ENCODE results near the gene CRACR2A.

The CRACR2A gene

GRCh38 chr12:3752741-3753486 is at the start of gene CRACR2A:
Gene CRACR2A, minus strand, starts transcription at chr12:3753109. Its CDS starts 56,110 bp downstream, at chr12:3696999.
- DNase-seq (ENCODE audit: low read depth in 2 of 2, low spot score in 1 of 2): peak; percentile 53 to 69

GRCh38 chr12:3797531-3798048 is 44.7 kb upstream of the CRACR2A start:
- DNase-seq (ENCODE audit: low read depth in 2 of 2, low spot score in 1 of 2): no peak

- DNase-seq (ENCODE audit: low read depth in 2 of 2, low spot score in 1 of 2): no peak
Measured at GRCh38 chr12:3795492-3796133, 42.7 kb upstream of the CRACR2A start.

- DNase-seq (ENCODE audit: low read depth in 2 of 2, low spot score in 1 of 2): no peak
Measured at GRCh38 chr12:3795066-3795465, 42.2 kb upstream of the CRACR2A start.

- no peak for DNase-seq (ENCODE audit: low read depth in 2 of 2, low spot score in 1 of 2)
Measured at GRCh38 chr12:3792623-3793288, 39.8 kb upstream of the CRACR2A start.

- DNase-seq (ENCODE audit: low read depth in 2 of 2, low spot score in 1 of 2): no peak
Measured at GRCh38 chr12:3791256-3791874, 38.5 kb upstream of the CRACR2A start.

- no peak for DNase-seq (ENCODE audit: low read depth in 2 of 2, low spot score in 1 of 2)
Measured at GRCh38 chr12:3790642-3791041, 37.7 kb upstream of the CRACR2A start.

GRCh38 chr12:3789838-3790237 is 36.9 kb upstream of the CRACR2A start:
- DNase-seq (ENCODE audit: low read depth in 2 of 2, low spot score in 1 of 2): no peak

- DNase-seq (ENCODE audit: low read depth in 2 of 2, low spot score in 1 of 2): no peak
Measured at GRCh38 chr12:3777206-3777809, 24.4 kb upstream of the CRACR2A start.

GRCh38 chr12:3775385-3776035 is 22.6 kb upstream of the CRACR2A start:
- no peak for DNase-seq (ENCODE audit: low read depth in 2 of 2, low spot score in 1 of 2)

GRCh38 chr12:3772380-3772779 is 19.5 kb upstream of the CRACR2A start:
- DNase-seq (ENCODE audit: low read depth in 2 of 2, low spot score in 1 of 2): no peak

GRCh38 chr12:3771853-3772252 is 18.9 kb upstream of the CRACR2A start:
- no peak for DNase-seq (ENCODE audit: low read depth in 2 of 2, low spot score in 1 of 2)

- DNase-seq (ENCODE audit: low read depth in 2 of 2, low spot score in 1 of 2): no peak
Measured at GRCh38 chr12:3770891-3771290, 18.0 kb upstream of the CRACR2A start.

- no peak for DNase-seq (ENCODE audit: low read depth in 2 of 2, low spot score in 1 of 2)
Measured at GRCh38 chr12:3768911-3769447, 16.1 kb upstream of the CRACR2A start.

- no peak for DNase-seq (ENCODE audit: low read depth in 2 of 2, low spot score in 1 of 2)
Measured at GRCh38 chr12:3761116-3761735, 8.3 kb upstream of the CRACR2A start.

GRCh38 chr12:3759878-3760277 is 7.0 kb upstream of the CRACR2A start:
- DNase-seq (ENCODE audit: low read depth in 2 of 2, low spot score in 1 of 2): no peak

GRCh38 chr12:3757261-3757660 is 4.4 kb upstream of the CRACR2A start:
- no peak for DNase-seq (ENCODE audit: low read depth in 2 of 2, low spot score in 1 of 2)

GRCh38 chr12:3755898-3756297 is 3.0 kb upstream of the CRACR2A start:
- no peak for DNase-seq (ENCODE audit: low read depth in 2 of 2, low spot score in 1 of 2)

GRCh38 chr12:3753544-3754284 is 805 bp upstream of the CRACR2A start:
- DNase-seq (ENCODE audit: low read depth in 2 of 2, low spot score in 1 of 2): no peak

Measured in stimulated activated CD8-positive, alpha-beta memory T cell treated with anti-CD3 and anti-CD28 coated beads, Interleukin-4, amount 100 ng/mL, for 1 hour (primary cell).